ENCODE results near the gene GLRX3. TPM values are rescaled to one million over a fixed set of nuclear protein-coding genes. Genes with fewer than 3 reads are reported as not detected.

The GLRX3 gene
- total and polyA plus RNA-seq, 2 of the 13 experiments (the other 11 are each of a cell fraction or from before 2014, with no cell fraction given), result 91.4 to 135 TPM

DNA sequence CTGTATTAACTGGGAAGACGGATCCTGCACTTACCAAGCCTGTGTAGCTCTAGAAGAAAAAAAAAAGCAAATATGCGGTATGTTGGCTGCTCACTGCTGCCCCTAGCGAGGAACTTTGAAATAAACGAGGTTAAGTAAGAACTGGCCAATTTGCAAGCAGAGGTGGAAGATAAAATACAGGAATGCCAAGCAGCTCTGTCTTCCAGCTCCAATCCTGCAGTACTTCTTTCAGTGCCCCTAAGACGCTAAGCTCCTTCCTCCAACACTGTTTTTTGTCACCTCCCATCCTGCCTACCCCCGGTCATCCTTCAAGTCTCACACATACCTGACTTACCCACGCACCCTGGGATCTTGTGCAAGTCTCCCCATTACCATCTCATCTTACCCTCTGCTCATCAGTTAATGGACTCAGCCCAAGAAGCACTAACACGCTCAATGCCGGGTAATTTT, 26.4 kb upstream of the GLRX3 start (continued):
- TF ChIP-seq STAG1 (CRISPR knock-in tag; IDR thresholded peaks at IDR 0.05), result peak; percentile 38
- peak; percentile 80 for TF ChIP-seq TEAD3 (CRISPR knock-in tag; optimal IDR thresholded peaks at IDR 0.05; ENCODE audit: borderline replicate concordance)
- peak; percentile 4; the same call in 1 of the 2 replicates for TF ChIP-seq ZNF276 (CRISPR knock-in tag; IDR thresholded peaks at IDR 0.05; ENCODE audit: low read depth)
- peak; percentile 18; the same call in 1 of the 2 replicates for TF ChIP-seq ZNF331 (CRISPR knock-in tag; IDR thresholded peaks at IDR 0.05)
- no peak for TF ChIP-seq MTF1 (CRISPR knock-in tag; IDR thresholded peaks at IDR 0.05)
- peak; percentile 42; the same call in 1 of the 2 replicates for TF ChIP-seq PAWR (CRISPR knock-in tag; IDR thresholded peaks at IDR 0.05; ENCODE audit: borderline replicate concordance)
- TF ChIP-seq ZNF224 (CRISPR knock-in tag; IDR thresholded peaks at IDR 0.05), result 0 out of 2 replicates have a peak, but pooled peaks have one; percentile 4
- TF ChIP-seq, protein P1, sequence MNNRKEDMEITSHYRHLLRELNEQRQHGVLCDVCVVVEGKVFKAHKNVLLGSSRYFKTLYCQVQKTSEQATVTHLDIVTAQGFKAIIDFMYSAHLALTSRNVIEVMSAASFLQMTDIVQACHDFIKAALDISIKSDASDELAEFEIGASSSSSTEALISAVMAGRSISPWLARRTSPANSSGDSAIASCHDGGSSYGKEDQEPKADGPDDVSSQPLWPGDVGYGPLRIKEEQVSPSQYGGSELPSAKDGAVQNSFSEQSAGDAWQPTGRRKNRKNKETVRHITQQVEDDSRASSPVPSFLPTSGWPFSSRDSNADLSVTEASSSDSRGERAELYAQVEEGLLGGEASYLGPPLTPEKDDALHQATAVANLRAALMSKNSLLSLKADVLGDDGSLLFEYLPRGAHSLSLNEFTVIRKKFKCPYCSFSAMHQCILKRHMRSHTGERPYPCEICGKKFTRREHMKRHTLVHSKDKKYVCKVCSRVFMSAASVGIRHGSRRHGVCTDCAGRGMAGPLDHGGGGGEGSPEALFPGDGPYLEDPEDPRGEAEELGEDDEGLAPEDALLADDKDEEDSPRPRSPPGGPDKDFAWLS (CRISPR knock-in tag; IDR thresholded peaks at IDR 0.05; ENCODE audit: borderline replicate concordance), result 0 out of 2 replicates have a peak, but pooled peaks have one; percentile 57
- TF ChIP-seq ZNF253 (CRISPR knock-in tag; IDR thresholded peaks at IDR 0.05; ENCODE audit: borderline replicate concordance), result 0 out of 2 replicates have a peak, but pooled peaks have one; percentile 11
- TF ChIP-seq ARID2 (CRISPR knock-in tag; IDR thresholded peaks at IDR 0.05; ENCODE audit: borderline replicate concordance), result 0 out of 2 replicates have a peak, but pooled peaks have one; percentile 44
- 0 out of 2 replicates have a peak, but pooled peaks have one; percentile 28 for TF ChIP-seq HDAC2 (CRISPR knock-in tag; IDR thresholded peaks at IDR 0.05)
- 0 out of 2 replicates have a peak, but pooled peaks have one; percentile 10 for TF ChIP-seq MIXL1 (CRISPR knock-in tag; IDR thresholded peaks at IDR 0.05)
- no peak for TF ChIP-seq TCF7 (IDR thresholded peaks at IDR 0.05; ENCODE audit: low read depth)
- no peak for TF ChIP-seq XBP1 (CRISPR knock-in tag; IDR thresholded peaks at IDR 0.05)
- TF ChIP-seq, protein P2, sequence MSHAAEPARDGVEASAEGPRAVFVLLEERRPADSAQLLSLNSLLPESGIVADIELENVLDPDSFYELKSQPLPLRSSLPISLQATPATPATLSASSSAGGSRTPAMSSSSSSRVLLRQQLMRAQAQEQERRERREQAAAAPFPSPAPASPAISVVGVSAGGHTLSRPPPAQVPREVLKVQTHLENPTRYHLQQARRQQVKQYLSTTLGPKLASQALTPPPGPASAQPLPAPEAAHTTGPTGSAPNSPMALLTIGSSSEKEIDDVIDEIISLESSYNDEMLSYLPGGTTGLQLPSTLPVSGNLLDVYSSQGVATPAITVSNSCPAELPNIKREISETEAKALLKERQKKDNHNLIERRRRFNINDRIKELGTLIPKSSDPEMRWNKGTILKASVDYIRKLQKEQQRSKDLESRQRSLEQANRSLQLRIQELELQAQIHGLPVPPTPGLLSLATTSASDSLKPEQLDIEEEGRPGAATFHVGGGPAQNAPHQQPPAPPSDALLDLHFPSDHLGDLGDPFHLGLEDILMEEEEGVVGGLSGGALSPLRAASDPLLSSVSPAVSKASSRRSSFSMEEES (CRISPR knock-in tag; IDR thresholded peaks at IDR 0.05), result 0 out of 2 replicates have a peak, but pooled peaks have one; percentile 31
- TF ChIP-seq ZNF572 (CRISPR knock-in tag; IDR thresholded peaks at IDR 0.05), result 0 out of 2 replicates have a peak, but pooled peaks have one; percentile 9
- TF ChIP-seq, protein P3, sequence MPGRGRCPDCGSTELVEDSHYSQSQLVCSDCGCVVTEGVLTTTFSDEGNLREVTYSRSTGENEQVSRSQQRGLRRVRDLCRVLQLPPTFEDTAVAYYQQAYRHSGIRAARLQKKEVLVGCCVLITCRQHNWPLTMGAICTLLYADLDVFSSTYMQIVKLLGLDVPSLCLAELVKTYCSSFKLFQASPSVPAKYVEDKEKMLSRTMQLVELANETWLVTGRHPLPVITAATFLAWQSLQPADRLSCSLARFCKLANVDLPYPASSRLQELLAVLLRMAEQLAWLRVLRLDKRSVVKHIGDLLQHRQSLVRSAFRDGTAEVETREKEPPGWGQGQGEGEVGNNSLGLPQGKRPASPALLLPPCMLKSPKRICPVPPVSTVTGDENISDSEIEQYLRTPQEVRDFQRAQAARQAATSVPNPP (CRISPR knock-in tag; IDR thresholded peaks at IDR 0.05), result 0 out of 2 replicates have a peak, but pooled peaks have one; percentile 28
- 0 out of 2 replicates have a peak, but pooled peaks have one; percentile 14 for TF ChIP-seq SUZ12 (IDR thresholded peaks at IDR 0.05; ENCODE audit: low read depth, low read length)
- TF ChIP-seq ZNF326 (CRISPR knock-in tag; IDR thresholded peaks at IDR 0.05; ENCODE audit: borderline replicate concordance), result no peak
- TF ChIP-seq IKZF5 (CRISPR knock-in tag; IDR thresholded peaks at IDR 0.05), result 0 out of 2 replicates have a peak, but pooled peaks have one; percentile 25
- no peak for TF ChIP-seq MAZ (IDR thresholded peaks at IDR 0.05; ENCODE audit: borderline replicate concordance, low read depth, low read length)
- TF ChIP-seq MAZ (CRISPR knock-in tag; IDR thresholded peaks at IDR 0.05; ENCODE audit: low read depth), result 0 out of 2 replicates have a peak, but pooled peaks have one; percentile 8

Measured in HepG2 (cell line).